Measurements from ENCODE around the gene NHS. TPM values are rescaled to one million over a fixed set of nuclear protein-coding genes. Genes with fewer than 3 reads are reported as not detected.

NHS gene
- total and polyA plus RNA-seq, 2 of the 4 experiments (the other 2 are of a cell fraction), result 0.36 to 0.90 TPM

GRCh38 chrX:17488036-17488435 is 113.0 kb downstream of the NHS start:
- Histone ChIP-seq H4K20me1 (ENCODE audit: insufficient read depth, low read length) (no peaks in the 10 kb centered on the region), H3K36me3 (ENCODE audit: control insufficient read depth, insufficient read depth, low read length) (no peaks in the 10 kb centered on the region), H3K9ac (ENCODE audit: low read depth, low read length) (no peak overlapping the region), H2AK9ac (replicated peaks; ENCODE audit: low read depth, low read length, poor library complexity) (no peak overlapping the region), H4K5ac (ENCODE audit: low read depth, low read length) (no peak overlapping the region), H3K4me1 (ENCODE audit: control insufficient read depth, insufficient read depth, low read length) (no peaks in the 10 kb centered on the region), H3K4me2 (ENCODE audit: low read depth, low read length) (no peak overlapping the region), H3K9me1 (ENCODE audit: insufficient read depth, low read length) (0 out of 2 replicates have a peak, but pooled peaks cover 2% of the 10 kb centered on the region), H2BK15ac (ENCODE audit: low read depth, low read length) (no peak overlapping the region), H2BK5ac (ENCODE audit: low read depth, low read length, poor library complexity, severe bottlenecking) (no peak overlapping the region), H2BK20ac (ENCODE audit: low read depth, low read length) (no peak overlapping the region), H3K27ac (ENCODE audit: insufficient read depth, low read length) (no peak overlapping the region), H2BK120ac (ENCODE audit: low read depth, low read length) (no peak overlapping the region), H3K23ac (ENCODE audit: low read depth, low read length) (no peak overlapping the region), H3K4ac (ENCODE audit: low read depth, low read length) (no peak overlapping the region), H2AK5ac (ENCODE audit: low read depth, low read length) (no peak overlapping the region), H3K14ac (replicated peaks; ENCODE audit: low read depth, low read length) (no peak overlapping the region), H2AFZ (replicated peaks; ENCODE audit: low read length, poor library complexity) (no peak overlapping the region), H3K18ac (ENCODE audit: low read depth, low read length) (no peak overlapping the region), H4K8ac (ENCODE audit: low read depth in 2 of 2, low read length in 2 of 2) (no peak overlapping the region), H3K4me3 (ENCODE audit: insufficient read depth, low read depth, low read length) (no peak overlapping the region), H3K9me3 (ENCODE audit: control insufficient read depth, insufficient read depth, low read length) (no peaks in the 10 kb centered on the region), H4K91ac (ENCODE audit: insufficient read depth, low read depth, low read length) (no peak overlapping the region), H3K79me1 (ENCODE audit: low read depth in 1 of 2, low read length in 2 of 2) (no peaks in the 10 kb centered on the region; a peak in 1 of 4 replicates), H3K56ac (ENCODE audit: extremely low read depth, insufficient read depth, low read length) (no peak overlapping the region), H3K27me3 (ENCODE audit: control insufficient read depth, insufficient read depth, low read length) (peaks cover 3% of the 10 kb centered on the region; the same call in 1 of the 2 replicates)
- no TSS peak for BruUV-seq (replicated peaks)
- POLR2A ChIA-PET (ENCODE audit: unreplicated experiment), result no interaction called here
- in situ Hi-C loops (cut with MboI; ENCODE audit: low sequenced_read_pairs), result no loop called here
- intact Hi-C loops (cut with micrococcal nuclease), result no loop called here
- DNase-seq (peak; percentile 34), ATAC-seq (ENCODE audit: low read depth) (no peak)
- CTCF ChIA-PET, result no interaction called here
- WGBS, 2 experiments (ENCODE audit: extremely low coverage in 2 of 2, insufficient read length in 1 of 2), result 68% methylated on average over 3 of the region's 8 CpGs; no CpG with 5 or more reads in 1 of the 2 experiments
- no peak for TF ChIP-seq MAZ (IDR thresholded peaks at IDR 0.05; ENCODE audit: borderline replicate concordance, low read depth, low read length)
- TF ChIP-seq NFE2L2 (IDR thresholded peaks at IDR 0.05; ENCODE audit: low read depth, low read length), result no peak
- no peak for TF ChIP-seq RFX5 (IDR thresholded peaks at IDR 0.05; ENCODE audit: low read depth, low read length)
- no peak for TF ChIP-seq CEBPB (IDR thresholded peaks at IDR 0.05; ENCODE audit: low read depth, low read length)
- dilution Hi-C loops (cut with HindIII; ENCODE audit: low sequenced_read_pairs, unreplicated experiment), result no loop called here
